HL-60 (cell line): ENCODE results near the gene GNB1.

Source experiments
- DNase-seq, 2 experiments: peaks; one replicate each; pipeline ENCODE4 v3.0.0-alpha.2; 2010 to 2020; ENCODE audit warnings: low read depth in 1 of 2, low spot score in 1 of 2
- H3K27ac ChIP-seq: fragments of 250-450 bp; sonication (Bioruptor Pico); replicated peaks from 2 replicates; pipeline ENCODE4 v1.5.1; 2020; ENCODE audit warnings: mild to moderate bottlenecking, moderate library complexity
- H3K27me3 ChIP-seq: fragments of 250-450 bp; sonication (Bioruptor Pico); 2 replicates; pipeline ENCODE4 v1.5.1; 2021; ENCODE audit warnings: mild to moderate bottlenecking, moderate library complexity; ENCODE audit not compliant: insufficient read depth, poor library complexity, severe bottlenecking
- H3K4me3 ChIP-seq: replicated peaks from 2 replicates; pipeline ENCODE4 v1.5.1; 2011; ENCODE audit warnings: mild to moderate bottlenecking, control low read depth, low read length; ENCODE audit not compliant: insufficient read depth
- GABPA ChIP-seq: IDR thresholded peaks from 2 replicates; pipeline ENCODE4 v1.6.1; 2012; ENCODE audit warnings: low read depth
- POLR2AphosphoS5 ChIP-seq: IDR thresholded peaks from 2 replicates; pipeline ENCODE4 v1.6.1; 2012; ENCODE audit warnings: low read depth
- SPI1 ChIP-seq: IDR thresholded peaks from 2 replicates; pipeline ENCODE4 v1.6.1; 2012; ENCODE audit warnings: low read depth, mild to moderate bottlenecking, borderline replicate concordance
- TF ChIP-seq, protein P1 (sequence below): IDR thresholded peaks from 2 replicates; pipeline ENCODE4 v1.6.1; 2012; ENCODE audit warnings: low read depth; ENCODE audit not compliant: insufficient replicate concordance
- TF ChIP-seq, protein P2 (sequence below): IDR thresholded peaks from one replicate; pipeline ENCODE4 v1.5.1; 2011; ENCODE audit warnings: low read length, control low read depth, inconsistent platforms; ENCODE audit not compliant: insufficient read depth

GNB1 gene

DNA sequence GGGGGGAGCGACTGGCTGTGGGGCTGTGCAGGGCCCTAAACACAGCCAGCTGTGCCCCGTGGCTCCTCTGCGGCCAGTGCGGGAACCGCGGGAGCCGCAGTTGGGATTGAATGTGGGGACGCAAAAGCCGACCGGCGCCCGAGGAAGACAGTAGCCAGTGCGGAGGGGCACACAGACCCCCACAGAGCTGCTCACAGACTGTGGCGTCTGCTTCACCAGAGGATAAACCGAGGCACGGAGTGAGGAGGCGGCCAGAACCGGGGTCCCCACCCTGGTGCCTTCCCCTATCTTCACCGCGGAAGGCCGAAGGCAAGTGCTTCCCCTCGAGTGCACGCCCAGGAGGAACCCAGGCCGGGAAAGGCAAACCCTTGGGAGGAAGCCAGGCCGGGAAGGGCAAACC lies 36.9 kb upstream of the GNB1 start:
- H3K27ac ChIP-seq, result no peak overlapping the region
- TF ChIP-seq POLR2AphosphoS5 (no peak), GABPA (no peak), SPI1 (no peak)
- TF ChIP-seq, protein P1, sequence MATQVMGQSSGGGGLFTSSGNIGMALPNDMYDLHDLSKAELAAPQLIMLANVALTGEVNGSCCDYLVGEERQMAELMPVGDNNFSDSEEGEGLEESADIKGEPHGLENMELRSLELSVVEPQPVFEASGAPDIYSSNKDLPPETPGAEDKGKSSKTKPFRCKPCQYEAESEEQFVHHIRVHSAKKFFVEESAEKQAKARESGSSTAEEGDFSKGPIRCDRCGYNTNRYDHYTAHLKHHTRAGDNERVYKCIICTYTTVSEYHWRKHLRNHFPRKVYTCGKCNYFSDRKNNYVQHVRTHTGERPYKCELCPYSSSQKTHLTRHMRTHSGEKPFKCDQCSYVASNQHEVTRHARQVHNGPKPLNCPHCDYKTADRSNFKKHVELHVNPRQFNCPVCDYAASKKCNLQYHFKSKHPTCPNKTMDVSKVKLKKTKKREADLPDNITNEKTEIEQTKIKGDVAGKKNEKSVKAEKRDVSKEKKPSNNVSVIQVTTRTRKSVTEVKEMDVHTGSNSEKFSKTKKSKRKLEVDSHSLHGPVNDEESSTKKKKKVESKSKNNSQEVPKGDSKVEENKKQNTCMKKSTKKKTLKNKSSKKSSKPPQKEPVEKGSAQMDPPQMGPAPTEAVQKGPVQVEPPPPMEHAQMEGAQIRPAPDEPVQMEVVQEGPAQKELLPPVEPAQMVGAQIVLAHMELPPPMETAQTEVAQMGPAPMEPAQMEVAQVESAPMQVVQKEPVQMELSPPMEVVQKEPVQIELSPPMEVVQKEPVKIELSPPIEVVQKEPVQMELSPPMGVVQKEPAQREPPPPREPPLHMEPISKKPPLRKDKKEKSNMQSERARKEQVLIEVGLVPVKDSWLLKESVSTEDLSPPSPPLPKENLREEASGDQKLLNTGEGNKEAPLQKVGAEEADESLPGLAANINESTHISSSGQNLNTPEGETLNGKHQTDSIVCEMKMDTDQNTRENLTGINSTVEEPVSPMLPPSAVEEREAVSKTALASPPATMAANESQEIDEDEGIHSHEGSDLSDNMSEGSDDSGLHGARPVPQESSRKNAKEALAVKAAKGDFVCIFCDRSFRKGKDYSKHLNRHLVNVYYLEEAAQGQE, result no peak
- TF ChIP-seq, protein P2, sequence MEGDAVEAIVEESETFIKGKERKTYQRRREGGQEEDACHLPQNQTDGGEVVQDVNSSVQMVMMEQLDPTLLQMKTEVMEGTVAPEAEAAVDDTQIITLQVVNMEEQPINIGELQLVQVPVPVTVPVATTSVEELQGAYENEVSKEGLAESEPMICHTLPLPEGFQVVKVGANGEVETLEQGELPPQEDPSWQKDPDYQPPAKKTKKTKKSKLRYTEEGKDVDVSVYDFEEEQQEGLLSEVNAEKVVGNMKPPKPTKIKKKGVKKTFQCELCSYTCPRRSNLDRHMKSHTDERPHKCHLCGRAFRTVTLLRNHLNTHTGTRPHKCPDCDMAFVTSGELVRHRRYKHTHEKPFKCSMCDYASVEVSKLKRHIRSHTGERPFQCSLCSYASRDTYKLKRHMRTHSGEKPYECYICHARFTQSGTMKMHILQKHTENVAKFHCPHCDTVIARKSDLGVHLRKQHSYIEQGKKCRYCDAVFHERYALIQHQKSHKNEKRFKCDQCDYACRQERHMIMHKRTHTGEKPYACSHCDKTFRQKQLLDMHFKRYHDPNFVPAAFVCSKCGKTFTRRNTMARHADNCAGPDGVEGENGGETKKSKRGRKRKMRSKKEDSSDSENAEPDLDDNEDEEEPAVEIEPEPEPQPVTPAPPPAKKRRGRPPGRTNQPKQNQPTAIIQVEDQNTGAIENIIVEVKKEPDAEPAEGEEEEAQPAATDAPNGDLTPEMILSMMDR, result no peak
- DNase-seq, result no peak
- peaks cover 7% of the 10 kb centered on the region for H3K27me3 ChIP-seq
- no peak overlapping the region for H3K4me3 ChIP-seq

DNA sequence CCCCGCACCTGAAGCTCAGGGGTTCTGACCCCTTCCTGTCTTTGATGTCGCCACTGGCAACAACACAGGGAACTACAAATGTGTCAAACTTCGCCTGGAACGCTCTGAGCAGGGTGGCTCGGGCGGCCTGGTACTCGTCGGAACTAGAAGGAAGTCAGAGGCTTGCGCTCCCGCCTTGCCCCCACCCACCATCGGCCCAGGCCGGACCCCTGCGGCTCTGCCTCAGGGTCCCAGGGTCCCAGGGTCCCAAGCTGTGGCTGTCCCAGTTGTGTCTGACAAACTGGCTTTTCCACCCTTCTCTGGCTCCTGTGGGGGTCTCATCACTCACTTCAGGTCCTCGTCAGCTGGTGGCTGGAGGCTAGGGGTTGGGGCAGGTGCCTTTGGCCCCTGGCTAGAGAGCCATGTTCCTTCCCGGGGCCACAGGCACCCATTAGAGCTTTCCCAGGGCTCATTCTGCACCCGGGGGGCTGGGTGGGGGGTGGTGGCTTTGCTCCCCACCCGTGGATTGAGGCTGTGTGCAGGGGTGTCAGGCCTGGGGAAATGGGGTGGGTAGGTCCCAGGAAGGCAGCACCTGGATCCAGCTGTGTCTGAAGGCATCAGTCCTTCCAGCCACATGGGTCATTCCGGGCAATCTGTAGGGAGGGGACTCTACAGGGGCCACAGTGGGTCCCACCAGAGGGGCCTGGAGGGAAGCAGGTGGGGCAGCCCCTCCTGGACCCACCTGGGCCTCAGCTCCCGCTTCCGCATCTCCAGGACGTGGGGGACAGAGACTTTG lies 36.2 kb upstream of the GNB1 start:
- no peak for DNase-seq
- H3K27ac ChIP-seq, result no peak overlapping the region
- TF ChIP-seq SPI1 (no peak), POLR2AphosphoS5 (no peak), GABPA (no peak)
- TF ChIP-seq, protein P1, result no peak
- TF ChIP-seq, protein P2, result no peak
- H3K4me3 ChIP-seq, result no peak overlapping the region
- H3K27me3 ChIP-seq, result peaks cover 7% of the 10 kb centered on the region

- H3K27ac ChIP-seq, result no peak overlapping the region
- TF ChIP-seq, protein P1, result no peak
- TF ChIP-seq, protein P2, result no peak
- TF ChIP-seq GABPA, result no peak
- no peak for TF ChIP-seq SPI1
- no peak for TF ChIP-seq POLR2AphosphoS5
- no peak for DNase-seq
- H3K4me3 ChIP-seq, result no peak overlapping the region
- H3K27me3 ChIP-seq, result peaks cover 7% of the 10 kb centered on the region
These were observed 35.5 kb upstream of the GNB1 start for GRCh38 chr1:1926346-1926811.
